Measurements from ENCODE around the gene BEND3.

The BEND3 gene

DNA sequence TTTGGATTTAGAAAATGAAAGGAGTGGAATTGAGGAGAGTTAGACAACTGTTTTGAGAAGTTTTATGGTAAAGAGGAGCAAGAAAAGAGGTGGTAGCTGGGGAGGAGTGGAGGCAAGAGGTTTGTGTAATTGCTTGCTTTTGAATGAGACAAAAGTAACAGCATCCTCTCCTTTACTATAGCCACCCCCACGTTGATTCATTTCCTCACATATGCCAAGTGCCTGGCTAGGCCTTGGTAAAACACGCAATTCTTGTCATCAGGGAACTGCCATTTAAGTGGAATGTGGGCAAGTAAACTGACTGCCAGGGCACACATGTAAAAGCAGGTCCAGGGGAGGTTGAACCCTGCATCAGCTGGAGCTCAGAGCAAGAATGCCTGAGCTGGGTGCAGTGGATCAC lies 83.3 kb downstream of the BEND3 start:
- peaks cover 11% of the 10 kb centered on the region; the same call in 1 of the 2 replicates for H3K79me2 ChIP-seq (ENCODE audit: insufficient read depth, low read length)
- H3K27me3 ChIP-seq (ENCODE audit: insufficient read depth, low read length, poor library complexity, severe bottlenecking), result no peaks in the 10 kb centered on the region
- no peak overlapping the region for H3K4me2 ChIP-seq (ENCODE audit: low read depth, low read length, poor library complexity, severe bottlenecking)
- no peaks in the 10 kb centered on the region for H3K36me3 ChIP-seq (ENCODE audit: insufficient read depth, low read length)
- H3F3A ChIP-seq (ENCODE audit: low read depth), result no peaks in the 10 kb centered on the region
- H3K4me1 ChIP-seq (ENCODE audit: insufficient read depth, low read length, poor library complexity, severe bottlenecking), result peaks cover 5% of the 10 kb centered on the region
- no peak overlapping the region for H3K4me3 ChIP-seq (ENCODE audit: low read length, poor library complexity, severe bottlenecking)
- H3K9ac ChIP-seq (ENCODE audit: low read depth, low read length, poor library complexity, severe bottlenecking), result no peak overlapping the region
- TF ChIP-seq, protein P1, sequence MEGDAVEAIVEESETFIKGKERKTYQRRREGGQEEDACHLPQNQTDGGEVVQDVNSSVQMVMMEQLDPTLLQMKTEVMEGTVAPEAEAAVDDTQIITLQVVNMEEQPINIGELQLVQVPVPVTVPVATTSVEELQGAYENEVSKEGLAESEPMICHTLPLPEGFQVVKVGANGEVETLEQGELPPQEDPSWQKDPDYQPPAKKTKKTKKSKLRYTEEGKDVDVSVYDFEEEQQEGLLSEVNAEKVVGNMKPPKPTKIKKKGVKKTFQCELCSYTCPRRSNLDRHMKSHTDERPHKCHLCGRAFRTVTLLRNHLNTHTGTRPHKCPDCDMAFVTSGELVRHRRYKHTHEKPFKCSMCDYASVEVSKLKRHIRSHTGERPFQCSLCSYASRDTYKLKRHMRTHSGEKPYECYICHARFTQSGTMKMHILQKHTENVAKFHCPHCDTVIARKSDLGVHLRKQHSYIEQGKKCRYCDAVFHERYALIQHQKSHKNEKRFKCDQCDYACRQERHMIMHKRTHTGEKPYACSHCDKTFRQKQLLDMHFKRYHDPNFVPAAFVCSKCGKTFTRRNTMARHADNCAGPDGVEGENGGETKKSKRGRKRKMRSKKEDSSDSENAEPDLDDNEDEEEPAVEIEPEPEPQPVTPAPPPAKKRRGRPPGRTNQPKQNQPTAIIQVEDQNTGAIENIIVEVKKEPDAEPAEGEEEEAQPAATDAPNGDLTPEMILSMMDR (conservative IDR thresholded peaks at IDR 0.05; ENCODE audit: low read length), result no peak
- TF ChIP-seq EZH2phosphoT487 (IDR thresholded peaks at IDR 0.05; ENCODE audit: borderline replicate concordance), result no peak
- no peaks in the 10 kb centered on the region for H4K20me1 ChIP-seq (ENCODE audit: insufficient read depth, low read length, poor library complexity, severe bottlenecking)
- H2AFZ ChIP-seq (ENCODE audit: low read length), result no peak overlapping the region
- no peaks in the 10 kb centered on the region for H3K9me3 ChIP-seq (ENCODE audit: insufficient read depth, low read depth, low read length)
- no peaks in the 10 kb centered on the region for H3K9me2 ChIP-seq (replicated peaks; ENCODE audit: low read depth, low read length)

DNA sequence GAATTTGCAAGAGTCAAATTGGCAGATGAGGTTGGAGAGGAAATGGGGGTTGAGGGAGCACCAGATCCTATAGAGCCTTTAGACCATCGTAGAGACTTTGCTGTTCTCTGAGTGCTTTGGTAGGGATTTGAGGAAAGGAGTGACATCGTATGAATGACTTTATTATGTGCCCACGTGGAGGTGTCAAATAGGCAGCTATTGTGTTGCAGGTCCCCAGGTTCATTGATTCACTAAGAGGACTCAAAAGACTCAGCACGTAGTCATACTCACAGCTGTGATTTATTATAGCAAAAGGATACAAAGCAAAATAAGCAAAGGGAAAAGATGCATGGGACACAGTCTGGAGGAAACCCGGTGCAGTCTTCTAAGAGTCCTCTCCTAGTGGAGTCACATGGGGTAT lies 85.2 kb downstream of the BEND3 start:
- H2AFZ ChIP-seq (ENCODE audit: low read length), result no peak overlapping the region
- H3K9ac ChIP-seq (ENCODE audit: low read depth, low read length, poor library complexity, severe bottlenecking), result no peak overlapping the region
- no peaks in the 10 kb centered on the region for H3F3A ChIP-seq (ENCODE audit: low read depth)
- peak overlapping the region; percentile 1 for H3K4me2 ChIP-seq (ENCODE audit: low read depth, low read length, poor library complexity, severe bottlenecking)
- H3K9me2 ChIP-seq (replicated peaks; ENCODE audit: low read depth, low read length), result no peaks in the 10 kb centered on the region
- H3K27me3 ChIP-seq (ENCODE audit: insufficient read depth, low read length, poor library complexity, severe bottlenecking), result no peaks in the 10 kb centered on the region
- H3K36me3 ChIP-seq (ENCODE audit: insufficient read depth, low read length), result no peaks in the 10 kb centered on the region
- peaks cover 11% of the 10 kb centered on the region; the same call in 1 of the 2 replicates for H3K79me2 ChIP-seq (ENCODE audit: insufficient read depth, low read length)
- no peaks in the 10 kb centered on the region for H4K20me1 ChIP-seq (ENCODE audit: insufficient read depth, low read length, poor library complexity, severe bottlenecking)
- H3K4me1 ChIP-seq (ENCODE audit: insufficient read depth, low read length, poor library complexity, severe bottlenecking), result peaks cover 5% of the 10 kb centered on the region
- H3K9me3 ChIP-seq (ENCODE audit: insufficient read depth, low read depth, low read length), result no peaks in the 10 kb centered on the region
- H3K4me3 ChIP-seq (ENCODE audit: low read length, poor library complexity, severe bottlenecking), result no peak overlapping the region
- TF ChIP-seq EZH2phosphoT487 (IDR thresholded peaks at IDR 0.05; ENCODE audit: borderline replicate concordance), result no peak
- TF ChIP-seq, protein P1 (conservative IDR thresholded peaks at IDR 0.05; ENCODE audit: low read length), result no peak

DNA sequence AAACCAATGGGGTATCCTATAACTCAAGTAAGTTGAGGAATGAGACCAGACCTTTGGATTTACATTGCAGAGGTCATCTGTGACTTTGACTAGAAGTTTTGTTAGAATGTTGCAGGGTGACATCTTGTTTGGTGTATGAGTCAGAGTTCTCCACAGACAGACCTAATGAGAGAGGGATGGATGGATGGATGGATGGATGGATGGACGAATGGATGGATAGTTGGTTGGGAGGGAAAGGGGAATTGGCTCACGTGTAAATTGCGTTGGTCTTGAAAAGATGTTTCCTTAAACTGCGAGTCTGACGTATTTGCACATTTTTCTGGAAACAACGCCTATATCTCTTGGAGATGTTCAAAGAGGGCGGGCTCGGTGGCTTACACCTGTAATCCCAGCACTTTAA lies 88.3 kb downstream of the BEND3 start:
- peaks cover 5% of the 10 kb centered on the region for H3K4me1 ChIP-seq (ENCODE audit: insufficient read depth, low read length, poor library complexity, severe bottlenecking)

More for the DNA sequence above, 88.3 kb downstream of the BEND3 start:
- no peaks in the 10 kb centered on the region for H3K27me3 ChIP-seq (ENCODE audit: insufficient read depth, low read length, poor library complexity, severe bottlenecking)
- H4K20me1 ChIP-seq (ENCODE audit: insufficient read depth, low read length, poor library complexity, severe bottlenecking), result no peaks in the 10 kb centered on the region
- H3K4me2 ChIP-seq (ENCODE audit: low read depth, low read length, poor library complexity, severe bottlenecking), result no peak overlapping the region
- H3K36me3 ChIP-seq (ENCODE audit: insufficient read depth, low read length), result no peaks in the 10 kb centered on the region
- no peak for TF ChIP-seq EZH2phosphoT487 (IDR thresholded peaks at IDR 0.05; ENCODE audit: borderline replicate concordance)
- TF ChIP-seq, protein P1 (conservative IDR thresholded peaks at IDR 0.05; ENCODE audit: low read length), result no peak
- no peak overlapping the region for H3K9ac ChIP-seq (ENCODE audit: low read depth, low read length, poor library complexity, severe bottlenecking)
- no peak overlapping the region for H3K4me3 ChIP-seq (ENCODE audit: low read length, poor library complexity, severe bottlenecking)
- H3K9me3 ChIP-seq (ENCODE audit: insufficient read depth, low read depth, low read length), result no peaks in the 10 kb centered on the region
- H3K9me2 ChIP-seq (replicated peaks; ENCODE audit: low read depth, low read length), result no peaks in the 10 kb centered on the region
- H2AFZ ChIP-seq (ENCODE audit: low read length), result no peak overlapping the region
- no peaks in the 10 kb centered on the region for H3F3A ChIP-seq (ENCODE audit: low read depth)
- peaks cover 11% of the 10 kb centered on the region; the same call in 1 of the 2 replicates for H3K79me2 ChIP-seq (ENCODE audit: insufficient read depth, low read length)

All from Loucy (cell line).